GM21381 (cell line): ENCODE data around the gene MFN1.
A peak's percentile ranks its signal among the peaks of the same experiment; 100 is the strongest.
"Not testable (repeated sequence)": the region's sequence is repeated elsewhere in the genome, so short reads cannot be mapped to it uniquely, and the experiment has no call there.

Experiments
- ATAC-seq: cut with Tn5 transposase; IDR thresholded peaks from one replicate; pipeline ENCODE4 v1.9.1; 2021; ENCODE audit warnings: mild to moderate bottlenecking, moderate library complexity; ENCODE audit not compliant: unreplicated experiment

MFN1 gene

GRCh38 chr3:179347345-179348194 lies at the start of gene MFN1:
TSS of gene MFN1 (plus strand) at chr3:179347709. CDS start at chr3:179348852, 1,143 bp downstream.
- ATAC-seq = peak; percentile 93

- ATAC-seq = no peak
Observed at GRCh38 chr3:179297971-179298725, 49.4 kb upstream of the MFN1 start.

- ATAC-seq = no peak
Observed at GRCh38 chr3:179299316-179299715, 48.2 kb upstream of the MFN1 start.

GRCh38 chr3:179299999-179300613 lies 47.4 kb upstream of the MFN1 start:
- ATAC-seq = no peak

GRCh38 chr3:179301645-179302044 lies 45.9 kb upstream of the MFN1 start:
- no peak for ATAC-seq

- ATAC-seq = no peak
Observed at GRCh38 chr3:179302111-179302510, 45.4 kb upstream of the MFN1 start.

GRCh38 chr3:179304605-179305004 lies 42.9 kb upstream of the MFN1 start:
- no peak for ATAC-seq

GRCh38 chr3:179307362-179307761 lies 40.1 kb upstream of the MFN1 start:
- ATAC-seq = not testable (repeated sequence)

- no peak for ATAC-seq
Observed at GRCh38 chr3:179308001-179308400, 39.5 kb upstream of the MFN1 start.

- peak; percentile 89 for ATAC-seq
Observed at GRCh38 chr3:179309225-179310078, 38.1 kb upstream of the MFN1 start.

- ATAC-seq = no peak
Observed at GRCh38 chr3:179318876-179319275, 28.6 kb upstream of the MFN1 start.

GRCh38 chr3:179321668-179322285 lies 25.7 kb upstream of the MFN1 start:
- no peak for ATAC-seq

GRCh38 chr3:179322286-179323196 lies 25.0 kb upstream of the MFN1 start, which contains the start of gene ZNF639:
TSS of gene ZNF639 (plus strand) at chr3:179323031. CDS start at chr3:179328294, 5,263 bp downstream.
- peak; percentile 72 for ATAC-seq

GRCh38 chr3:179323197-179324110 lies 24.1 kb upstream of the MFN1 start:
- ATAC-seq = peak; percentile 36

- ATAC-seq = no peak
Observed at GRCh38 chr3:179324270-179324754, 23.2 kb upstream of the MFN1 start.

- ATAC-seq = no peak
Observed at GRCh38 chr3:179330438-179330837, 17.1 kb upstream of the MFN1 start.

- no peak for ATAC-seq
Observed at GRCh38 chr3:179332240-179332639, 15.3 kb upstream of the MFN1 start.

- no peak for ATAC-seq
Observed at GRCh38 chr3:179333084-179333483, 14.4 kb upstream of the MFN1 start.
